ENCODE measurements around the gene PAOX. TPM values are rescaled to one million over a fixed set of nuclear protein-coding genes. Genes with fewer than 3 reads are reported as not detected.
A peak's percentile ranks its signal among the peaks of the same experiment; 100 is the strongest.

Gene PAOX
- total and polyA plus RNA-seq, 9 of the 15 experiments (the other 6 are each of a cell fraction or from before 2014, with no cell fraction given) = 0.80 to 6.4 (median 2.6) TPM

GRCh38 chr10:133378251-133379096 lies 588 bp upstream of the PAOX start (continued):
- TF ChIP-seq NRF1 (conservative IDR thresholded peaks at IDR 0.05 in 1 of 2, IDR thresholded peaks at IDR 0.05 in 1 of 2) (peak; percentile 82 to 85), MEF2D (tag; conservative IDR thresholded peaks at IDR 0.05; ENCODE audit: low read depth) (no peak), KLF1 (tag; IDR thresholded peaks at IDR 0.05) (no peak), ZNF639 (CRISPR knock-in tag; conservative IDR thresholded peaks at IDR 0.05 in 1 of 2, IDR thresholded peaks at IDR 0.05 in 1 of 2) (no peak), TARDBP (IDR thresholded peaks at IDR 0.05) (no peak), ZNF583 (CRISPR knock-in tag; IDR thresholded peaks at IDR 0.05) (no peak), CREB1 (IDR thresholded peaks at IDR 0.05) (no peak), CREB1 (CRISPR knock-in tag; IDR thresholded peaks at IDR 0.05) (0 out of 2 replicates have a peak, but pooled peaks have one; percentile 9), ZNF263 (CRISPR knock-in tag; IDR thresholded peaks at IDR 0.05; ENCODE audit: borderline replicate concordance) (peak; percentile 37; the same call in 1 of the 2 replicates), ZFX (CRISPR knock-in tag; IDR thresholded peaks at IDR 0.05) (peak; percentile 63), SETDB1 (IDR thresholded peaks at IDR 0.05; ENCODE audit: low read length) (no peak), L3MBTL2 (IDR thresholded peaks at IDR 0.05) (peak; percentile 57; the same call in 1 of the 2 replicates), ZBTB11 (CRISPR knock-in tag; IDR thresholded peaks at IDR 0.05) (peak in 1 of 3 experiments; percentile 81; a peak in 2 of 6 replicates), THAP12 (CRISPR knock-in tag; IDR thresholded peaks at IDR 0.05) (no peak), GABPA (tag; conservative IDR thresholded peaks at IDR 0.05; ENCODE audit: low read depth) (0 out of 2 replicates have a peak, but pooled peaks have one; percentile 9), NR2C2 (CRISPR knock-in tag; IDR thresholded peaks at IDR 0.05) (no peak), NR2C2 (tag; IDR thresholded peaks at IDR 0.05) (peak; percentile 30; the same call in 1 of the 2 replicates), RBFOX2 (IDR thresholded peaks at IDR 0.05; ENCODE audit: low read depth, low read length) (0 out of 2 replicates have a peak, but pooled peaks have one; percentile 18), GABPB1 (CRISPR knock-in tag; IDR thresholded peaks at IDR 0.05) (peak; percentile 59; the same call in 1 of the 2 replicates)

Data from K562 (cell line).